HCT116 (cell line): ENCODE measurements around the gene FXYD6. TPM values are rescaled to one million over a fixed set of nuclear protein-coding genes. Genes with fewer than 3 reads are reported as not detected.

Experiments
- ATAC-seq: fragments of 200-7000 bp; cut with Tn5 transposase; 2 replicates; pipeline ENCODE4 v1.9.1; 2020; ENCODE audit warnings: mild to moderate bottlenecking, moderate library complexity
- BruUV-seq: library from RNA; stranded (reverse); fragments of 400-500 nt; replicated peaks from 2 replicates; lab custom pipeline; 2021; lab: Mats Ljungman, UMichigan
- CTCF ChIA-PET: fragments of 300-600 bp; sonication (Branson Sonifier 250); formaldehyde crosslinking; loops from one replicate; lab custom pipeline; 2021; ENCODE audit warnings: antibody characterized with exemption; lab: Charles Lee
- POLR2A ChIA-PET: fragments of 300-600, 350-600 bp; sonication (Branson Sonifier 250); formaldehyde crosslinking; loops from one replicate; lab custom pipeline; 2021; ENCODE audit warnings: antibody characterized with exemption; lab: Charles Lee
- RAD21 ChIA-PET, 2 experiments: fragments of 300-600 bp; sonication (Branson Sonifier 250); formaldehyde crosslinking; loops; one replicate each; lab custom pipeline; 2023; ENCODE audit warnings: low total read pairs in 2 of 2; ENCODE audit not compliant: uncharacterized antibody in 2 of 2, unreplicated experiment in 2 of 2, low non-redundant PET in 1 of 2; lab: Charles Lee
- DNase-seq: peaks from one replicate; pipeline ENCODE4 v3.0.0-alpha.2; 2010; ENCODE audit warnings: low read depth, low spot score
- H2AFZ ChIP-seq: fragments of 200-600 bp; shearing (Covaris generic), sonication (generic); 2 replicates; pipeline ENCODE4 v1.6.1; 2017; ENCODE audit warnings: low read depth, mixed run types, mixed read lengths, antibody characterized with exemption, low read length; ENCODE audit not compliant: poor library complexity, severe bottlenecking
- H3K27ac ChIP-seq: 2 replicates; pipeline ENCODE4 v1.5.1; 2012; ENCODE audit warnings: low read depth, low read length
- H3K27me3 ChIP-seq: fragments of 200-600 bp; sonication (generic); 2 replicates; pipeline ENCODE4 v1.6.1; 2016; ENCODE audit warnings: mixed run types, low read length, mixed read lengths; ENCODE audit not compliant: insufficient read depth
- H3K36me3 ChIP-seq, 2 experiments: fragments of 200-500 bp in 1 of 2; fragments of 200-600 bp in 1 of 2; sonication (Bioruptor generic) in 1 of 2; sonication (generic) in 1 of 2; 2 replicates each; pipeline versions ENCODE4 v1.5.1 to v1.6.1; 2014 to 2016; ENCODE audit warnings: low read length in 2 of 2, inconsistent platforms in 1 of 2, mixed read lengths in 1 of 2, mixed run types in 1 of 2; ENCODE audit not compliant: insufficient read depth in 2 of 2, control insufficient read depth in 1 of 2
- H3K4me1 ChIP-seq, 2 experiments: fragments of 200-600 bp in 1 of 2; sonication (generic) in 1 of 2; 2 replicates each; pipeline versions ENCODE4 v1.5.1 to v1.6.1; 2012 to 2017; ENCODE audit warnings: low read length in 2 of 2, inconsistent platforms in 1 of 2, mild to moderate bottlenecking in 1 of 2, mixed read lengths in 1 of 2, mixed run types in 1 of 2, moderate library complexity in 1 of 2; ENCODE audit not compliant: insufficient read depth in 2 of 2, control insufficient read depth in 1 of 2
- H3K4me2 ChIP-seq: fragments of 200-600 bp; sonication (generic); 2 replicates; pipeline ENCODE4 v1.6.1; 2017; ENCODE audit warnings: mixed run types, low read length, mixed read lengths
- H3K4me3 ChIP-seq, 2 experiments: fragments of 200-600 bp in 1 of 2; sonication (generic) in 1 of 2; replicated peaks in 1 of 2; 2 replicates each; pipeline ENCODE4 v1.5.1; 2011 to 2016; ENCODE audit warnings: low read length in 2 of 2, control low read depth in 1 of 2, low read depth in 1 of 2, mild to moderate bottlenecking in 1 of 2, mixed read lengths in 1 of 2, mixed run types in 1 of 2
- H3K79me2 ChIP-seq: fragments of 200-600 bp; sonication (generic); 2 replicates; pipeline ENCODE4 v1.6.1; 2017; ENCODE audit warnings: mild to moderate bottlenecking, mixed run types, low read length, moderate library complexity, mixed read lengths; ENCODE audit not compliant: insufficient read depth
- H3K9ac ChIP-seq: fragments of 200-600 bp; sonication (generic); 2 replicates; pipeline ENCODE4 v1.6.1; 2016; ENCODE audit warnings: low read length, mixed read lengths
- H3K9me2 ChIP-seq: fragments of 200-600 bp; sonication (generic), shearing (Covaris generic); 2 replicates; pipeline ENCODE4 v1.6.1; 2017; ENCODE audit warnings: mixed run types, mild to moderate bottlenecking, moderate library complexity; ENCODE audit not compliant: insufficient read depth
- H3K9me3 ChIP-seq, 2 experiments: fragments of 200-500 bp in 1 of 2; fragments of 200-600 bp in 1 of 2; sonication (Bioruptor generic) in 1 of 2; sonication (generic) in 1 of 2; 2 replicates each; pipeline ENCODE4 v1.6.1; 2014 to 2017; ENCODE audit warnings: low read length in 2 of 2, mixed read lengths in 2 of 2, inconsistent platforms in 1 of 2, low read depth in 1 of 2, mild to moderate bottlenecking in 1 of 2, mixed run types in 1 of 2, moderate library complexity in 1 of 2; ENCODE audit not compliant: control insufficient read depth in 1 of 2, insufficient read depth in 1 of 2
- H4K20me1 ChIP-seq: fragments of 200-600 bp; sonication (generic), shearing (Covaris generic); 2 replicates; pipeline ENCODE4 v1.6.1; 2017; ENCODE audit warnings: mixed run types, mild to moderate bottlenecking, moderate library complexity; ENCODE audit not compliant: insufficient read depth
- CBX3 ChIP-seq: IDR thresholded peaks from 2 replicates; pipeline ENCODE4 v1.6.1; 2012; ENCODE audit warnings: low read depth
- CTCF ChIP-seq, 3 experiments: fragments of 200-600 bp in 1 of 3; sonication (generic) in 1 of 3; IDR thresholded peaks in 2 of 3; conservative IDR thresholded peaks in 1 of 3; 2 replicates each; pipeline ENCODE4 v1.5.1; 2012 to 2017; ENCODE audit warnings: low read depth in 2 of 3, low read length in 2 of 3, antibody characterized with exemption in 1 of 3, borderline replicate concordance in 1 of 3, control low read depth in 1 of 3, mild to moderate bottlenecking in 1 of 3, mixed read lengths in 1 of 3, mixed run types in 1 of 3, moderate library complexity in 1 of 3; ENCODE audit not compliant: insufficient read depth in 1 of 3
- EGR1 ChIP-seq: IDR thresholded peaks from 2 replicates; pipeline ENCODE4 v1.6.1; 2012; ENCODE audit warnings: low read depth
- ELF1 ChIP-seq: IDR thresholded peaks from 2 replicates; pipeline ENCODE4 v1.6.1; 2012; ENCODE audit warnings: low read depth, borderline replicate concordance
- EZH2 ChIP-seq: fragments of 200-600 bp; sonication (generic); IDR thresholded peaks from 2 replicates; pipeline ENCODE4 v1.6.1; 2017; ENCODE audit warnings: antibody characterized with exemption, mixed run types
- FOSL1 ChIP-seq: IDR thresholded peaks from 2 replicates; pipeline ENCODE4 v1.6.1; 2012; ENCODE audit warnings: low read depth
- JUND ChIP-seq: IDR thresholded peaks from 2 replicates; pipeline ENCODE4 v1.6.1; 2012
- MAX ChIP-seq: IDR thresholded peaks from 2 replicates; pipeline ENCODE4 v1.6.1; 2012
- POLR2A ChIP-seq: IDR thresholded peaks from 2 replicates; pipeline ENCODE4 v1.7.0; 2011; ENCODE audit warnings: borderline replicate concordance; ENCODE audit not compliant: insufficient read depth, insufficient read length; ENCODE audit errors: extremely low read depth
- RAD21 ChIP-seq: IDR thresholded peaks from 2 replicates; pipeline ENCODE4 v1.6.1; 2012; ENCODE audit warnings: low read depth, mild to moderate bottlenecking
- SIN3A ChIP-seq: IDR thresholded peaks from 2 replicates; pipeline ENCODE4 v1.6.1; 2012; ENCODE audit warnings: low read depth
- ZFX ChIP-seq: fragments of 450-650 bp; IDR thresholded peaks from 2 replicates; pipeline ENCODE4 v1.6.1; 2017
- ZNF274 ChIP-seq: fragments of 200-500 bp; sonication (Bioruptor generic); IDR thresholded peaks from 2 replicates; pipeline ENCODE4 v1.6.1; 2014; ENCODE audit warnings: mild to moderate bottlenecking, low read depth, low read length, inconsistent platforms
- intact Hi-C: fragments of 100-400 bp; cut with micrococcal nuclease; formaldehyde crosslinking; loops from 2 replicates; pipeline ENCODE4 v1.10.0; 2022
- total RNA-seq: library from RNA; stranded (reverse); gene quantifications from one replicate; pipeline ENCODE4 v1.2.1, GENCODE V29; 2021; ENCODE audit not compliant: unreplicated experiment
- TF ChIP-seq, protein P1 (sequence below): IDR thresholded peaks from 2 replicates; pipeline ENCODE4 v1.6.1; 2011; ENCODE audit warnings: mild to moderate bottlenecking, low read length, moderate library complexity; ENCODE audit not compliant: insufficient replicate concordance; ENCODE audit errors: extremely low read depth

The FXYD6 gene
- total RNA-seq, 1 experiment from 2014 or later: 2.5 TPM

DNA sequence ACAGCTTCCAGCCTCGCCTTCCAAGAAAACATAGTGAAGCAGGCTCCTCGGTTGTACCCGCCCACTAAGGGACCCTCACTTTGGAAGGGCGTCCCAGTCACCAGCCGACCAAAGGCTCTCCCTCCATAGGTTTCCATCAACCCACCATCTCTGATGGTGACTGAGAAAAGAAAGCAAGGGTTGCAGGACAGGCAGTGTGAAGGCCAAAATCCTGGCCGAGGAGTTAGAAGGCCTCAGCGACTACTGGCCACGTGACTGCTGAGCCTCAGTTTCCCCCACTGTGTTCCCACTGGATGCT lies 2.7 kb downstream of the FXYD6 start:
- H3K9me2 ChIP-seq: no peaks in the 10 kb centered on the region
- no peaks in the 10 kb centered on the region for H3K9me3 ChIP-seq
- no peak overlapping the region for H3K27ac ChIP-seq
- H3K79me2 ChIP-seq: no peaks in the 10 kb centered on the region
- no peaks in the 10 kb centered on the region for H3K36me3 ChIP-seq
- BruUV-seq: no TSS peak
- DNase-seq (no peak), ATAC-seq (no peak)
- ChIA-PET CTCF (no interaction called here), RAD21 (no interaction called here), POLR2A (no interaction called here)
- H3K9ac ChIP-seq: no peak overlapping the region
- H3K4me2 ChIP-seq: no peak overlapping the region
- TF ChIP-seq POLR2A (no peak), FOSL1 (no peak), EZH2 (no peak), RAD21 (no peak), CTCF (IDR thresholded peaks at IDR 0.05 in 2 of 3, conservative IDR thresholded peaks at IDR 0.05 in 1 of 3; ENCODE audit: borderline replicate concordance in 1 of 3, insufficient read depth in 1 of 3, low read depth in 2 of 3, low read length in 2 of 3) (no peak), ELF1 (no peak), CBX3 (no peak), EGR1 (no peak), JUND (no peak), MAX (no peak), SIN3A (no peak), ZFX (no peak), ZNF274 (no peak)
- TF ChIP-seq, protein P1, sequence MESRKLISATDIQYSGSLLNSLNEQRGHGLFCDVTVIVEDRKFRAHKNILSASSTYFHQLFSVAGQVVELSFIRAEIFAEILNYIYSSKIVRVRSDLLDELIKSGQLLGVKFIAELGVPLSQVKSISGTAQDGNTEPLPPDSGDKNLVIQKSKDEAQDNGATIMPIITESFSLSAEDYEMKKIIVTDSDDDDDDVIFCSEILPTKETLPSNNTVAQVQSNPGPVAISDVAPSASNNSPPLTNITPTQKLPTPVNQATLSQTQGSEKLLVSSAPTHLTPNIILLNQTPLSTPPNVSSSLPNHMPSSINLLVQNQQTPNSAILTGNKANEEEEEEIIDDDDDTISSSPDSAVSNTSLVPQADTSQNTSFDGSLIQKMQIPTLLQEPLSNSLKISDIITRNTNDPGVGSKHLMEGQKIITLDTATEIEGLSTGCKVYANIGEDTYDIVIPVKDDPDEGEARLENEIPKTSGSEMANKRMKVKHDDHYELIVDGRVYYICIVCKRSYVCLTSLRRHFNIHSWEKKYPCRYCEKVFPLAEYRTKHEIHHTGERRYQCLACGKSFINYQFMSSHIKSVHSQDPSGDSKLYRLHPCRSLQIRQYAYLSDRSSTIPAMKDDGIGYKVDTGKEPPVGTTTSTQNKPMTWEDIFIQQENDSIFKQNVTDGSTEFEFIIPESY: no peak
- intact Hi-C loops: no loop called here
- H3K4me3 ChIP-seq: no peak overlapping the region
- no peaks in the 10 kb centered on the region for H4K20me1 ChIP-seq
- no peak overlapping the region for H2AFZ ChIP-seq
- H3K27me3 ChIP-seq: peaks cover 43% of the 10 kb centered on the region; the same call in 1 of the 2 replicates
- peaks cover 5 to 13% of the 10 kb centered on the region in 2 experiments; a peak in 3 of 4 replicates for H3K4me1 ChIP-seq
